Smooth muscle cell (in vitro differentiated cells): ENCODE measurements around the gene PITPNM1. TPM values are rescaled to one million over a fixed set of nuclear protein-coding genes. Genes with fewer than 3 reads are reported as not detected.

Experiments used
- DNase-seq: peaks from one replicate; lab custom pipeline; 2025; ENCODE audit not compliant: unreplicated experiment; lab: John Stamatoyannopoulos, UW
- H2AFZ ChIP-seq: fragments of 200-600 bp; sonication (generic); 2 replicates; pipeline ENCODE4 v1.6.0; 2016; ENCODE audit warnings: antibody characterized with exemption, low read depth, mild to moderate bottlenecking
- H3F3A ChIP-seq: fragments of 200-600 bp; sonication (generic); 2 replicates; pipeline ENCODE4 v1.6.0; 2017; ENCODE audit warnings: antibody characterized with exemption, low read depth
- H3K27ac ChIP-seq: fragments of 200-600 bp; sonication (generic); 2 replicates; pipeline ENCODE4 v1.5.1; 2016; ENCODE audit warnings: low read depth, mild to moderate bottlenecking
- H3K27me3 ChIP-seq: fragments of 200-600 bp; sonication (generic); 2 replicates; pipeline ENCODE4 v1.6.1; 2016; ENCODE audit warnings: low read depth, mild to moderate bottlenecking
- H3K36me3 ChIP-seq: fragments of 200-600 bp; sonication (generic); 2 replicates; pipeline ENCODE4 v1.5.1; 2016; ENCODE audit warnings: low read depth
- H3K4me1 ChIP-seq: fragments of 200-600 bp; sonication (generic); 2 replicates; pipeline ENCODE4 v1.5.1; 2016; ENCODE audit warnings: low read depth
- H3K4me2 ChIP-seq: fragments of 200-600 bp; sonication (generic); 2 replicates; pipeline ENCODE4 v1.6.0; 2016; ENCODE audit warnings: mild to moderate bottlenecking
- H3K4me3 ChIP-seq: fragments of 200-600 bp; sonication (generic); 2 replicates; pipeline ENCODE4 v1.5.1; 2016; ENCODE audit warnings: mild to moderate bottlenecking
- H3K79me2 ChIP-seq: fragments of 200-600 bp; sonication (generic); 2 replicates; pipeline ENCODE4 v1.6.0; 2016; ENCODE audit warnings: low read depth, mild to moderate bottlenecking
- H3K9ac ChIP-seq: fragments of 200-600 bp; sonication (generic); 2 replicates; pipeline ENCODE4 v1.6.0; 2016; ENCODE audit warnings: low read depth
- H3K9me3 ChIP-seq: fragments of 200-600 bp; sonication (generic); replicated peaks from 2 replicates; pipeline ENCODE4 v1.5.1; 2016; ENCODE audit warnings: low read depth
- H4K20me1 ChIP-seq: fragments of 200-600 bp; sonication (generic); 2 replicates; pipeline ENCODE4 v1.6.0; 2016; ENCODE audit warnings: low read depth
- CTCF ChIP-seq: fragments of 200-600 bp; sonication (generic); IDR thresholded peaks from 2 replicates; pipeline ENCODE4 v1.5.1; 2017; ENCODE audit warnings: borderline replicate concordance, mild to moderate bottlenecking, antibody characterized with exemption; ENCODE audit not compliant: insufficient read depth, poor library complexity, severe bottlenecking
- WGBS: methylation state at CpG from one replicate; pipeline ENCODE4 v1.1.7; 2016; ENCODE audit warnings: low lambda C conversion rate; 5-methylcytosine and 5-hydroxymethylcytosine counted together
- polyA plus RNA-seq: library from polyadenylated mRNA; unstranded; fragments of >200 nt; fragmentation: Nextera tagmentation; extraction: Ambion mirVana; gene quantifications from 2 replicates; pipeline ENCODE4 v1.2.1, GENCODE V29; 2016
- total RNA-seq: library from RNA; depleted of rRNA; stranded (reverse); fragments of >200 nt; gene quantifications from 2 replicates; pipeline ENCODE4 v1.2.3, GENCODE V29; 2014

PITPNM1 gene
- total and polyA plus RNA-seq, 2 experiments from 2014 or later: 27.6 to 35.0 TPM

DNA sequence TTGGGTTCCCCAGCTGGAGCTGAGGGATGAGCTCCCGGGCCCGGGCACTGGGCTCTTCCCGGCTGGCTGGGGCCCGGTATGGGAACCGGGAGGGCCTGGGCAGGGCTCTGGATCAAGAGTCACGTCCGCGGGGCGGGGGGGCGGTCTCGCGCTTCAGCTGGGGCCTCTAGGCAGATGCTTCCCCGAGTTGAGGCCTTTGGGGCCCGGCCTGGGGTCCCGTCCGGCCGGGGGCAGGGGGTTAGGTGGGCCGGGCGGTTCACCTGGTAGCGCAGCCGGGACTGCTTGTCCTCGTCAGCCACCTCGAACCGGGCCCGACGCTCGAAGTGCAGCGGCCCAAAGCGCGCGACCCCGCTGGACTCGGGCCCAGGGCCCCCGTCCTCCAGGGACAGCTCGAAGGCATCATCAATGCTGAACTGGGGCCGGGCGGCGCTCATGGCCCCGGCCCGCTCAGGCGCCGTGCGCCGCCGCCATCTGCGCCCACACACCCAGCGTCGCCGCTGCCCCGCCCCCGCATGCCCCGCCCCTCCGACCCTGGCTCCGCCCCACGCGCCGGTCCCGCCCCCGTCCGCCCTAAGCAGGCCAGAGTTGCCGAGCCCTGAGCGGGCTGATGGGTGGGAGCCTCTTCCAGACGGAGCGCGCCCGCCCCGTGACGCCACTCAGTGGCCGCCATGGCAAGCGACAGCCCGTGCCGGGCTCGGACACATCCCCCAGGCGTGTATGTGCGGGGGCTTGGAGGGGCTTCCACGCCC lies 36.2 kb downstream of the PITPNM1 start, which contains the start of gene TMEM134:
TMEM134 (minus strand) TSS at position 493 of the 749 bp plus-strand sequence; CDS start at position 434, 59 bp downstream.
- Histone ChIP-seq H3K9me3 (no peaks in the 10 kb centered on the region), H3F3A (no peaks in the 10 kb centered on the region), H3K4me3 (peak within 1 kb of the TSS; percentile 78), H4K20me1 (no peaks in the 10 kb centered on the region), H3K4me1 (peaks cover 4% of the 10 kb centered on the region), H3K4me2 (peak within 1 kb of the TSS; percentile 97), H3K9ac (peak within 1 kb of the TSS; percentile 89), H3K27ac (peak within 1 kb of the TSS; percentile 86), H2AFZ (peak within 1 kb of the TSS; percentile 96), H3K36me3 (no peaks in the 10 kb centered on the region), H3K27me3 (no peaks in the 10 kb centered on the region), H3K79me2 (peaks cover 4% of the 10 kb centered on the region)
- TF ChIP-seq CTCF: peak; percentile 32
- DNase-seq: peak; percentile 86
- under 1% methylated on average over 32 of the region's 76 CpGs for WGBS

GRCh38 chr11:67468456-67468758 lies 36.8 kb downstream of the PITPNM1 start:
- H3K4me1 ChIP-seq: peaks cover 4% of the 10 kb centered on the region
- H3K27me3 ChIP-seq: no peaks in the 10 kb centered on the region
- peak overlapping the region; percentile 92 for H3K4me2 ChIP-seq
- H4K20me1 ChIP-seq: no peaks in the 10 kb centered on the region
- TF ChIP-seq CTCF: no peak
- no peaks in the 10 kb centered on the region for H3F3A ChIP-seq
- peaks cover 4% of the 10 kb centered on the region for H3K79me2 ChIP-seq
- peak overlapping the region; percentile 78 for H3K4me3 ChIP-seq
- no peaks in the 10 kb centered on the region for H3K9me3 ChIP-seq
- WGBS: 9% methylated on average over 6 of the region's 6 CpGs
- peak overlapping the region; percentile 59 for H2AFZ ChIP-seq
- H3K9ac ChIP-seq: peak overlapping the region; percentile 87
- no peaks in the 10 kb centered on the region for H3K36me3 ChIP-seq
- peak overlapping the region; percentile 86 for H3K27ac ChIP-seq
- no peak for DNase-seq

GRCh38 chr11:67468056-67468455 lies 37.1 kb downstream of the PITPNM1 start:
- no peaks in the 10 kb centered on the region for H3F3A ChIP-seq
- H3K27me3 ChIP-seq: no peaks in the 10 kb centered on the region
- H3K27ac ChIP-seq: peak overlapping the region; percentile 86
- peak overlapping the region; percentile 87 for H3K9ac ChIP-seq
- TF ChIP-seq CTCF: no peak
- H3K4me1 ChIP-seq: peaks cover 4% of the 10 kb centered on the region
- H4K20me1 ChIP-seq: no peaks in the 10 kb centered on the region
- H3K79me2 ChIP-seq: peaks cover 4% of the 10 kb centered on the region
- no peak for DNase-seq
- peak overlapping the region; percentile 92 for H3K4me2 ChIP-seq
- no peaks in the 10 kb centered on the region for H3K36me3 ChIP-seq
- peak overlapping the region; percentile 78 for H3K4me3 ChIP-seq
- WGBS: 63% methylated on average over 5 of the region's 5 CpGs
- H3K9me3 ChIP-seq: no peaks in the 10 kb centered on the region
- no peak overlapping the region for H2AFZ ChIP-seq
